ENCODE measurements around the gene STAT5B. TPM values are rescaled to one million over a fixed set of nuclear protein-coding genes. Genes with fewer than 3 reads are reported as not detected.

Gene STAT5B
- total RNA-seq, 1 experiment from 2014 or later = 102 TPM

- DNase-seq (ENCODE audit: low read depth, low spot score) = no peak
- in situ Hi-C loops (cut with HindIII; ENCODE audit: low pct_unique_long_range_greater_than_20kb, low sequenced_read_pairs) (no loop called here), intact Hi-C loops (cut with micrococcal nuclease; ENCODE audit: unreplicated experiment) (no loop called here)
- H3K27me3 ChIP-seq (ENCODE audit: control insufficient read depth, insufficient read depth, low read length) = no peaks in the 10 kb centered on the region
- ATAC-seq = no peak
- peaks cover 32% of the 10 kb centered on the region for H3K4me1 ChIP-seq (ENCODE audit: control insufficient read depth, insufficient read depth, low read length)
- no TSS peak for BruUV-seq (replicated peaks)
- peak overlapping the region; percentile 77 for H3K27ac ChIP-seq (ENCODE audit: low read length)
- ChIA-PET CTCF (no interaction called here), POLR2A (interaction anchor here (0.7 kb wide), 1 partner anchor 36 kb away, joined by 3 read pairs; no protein-coding TSS in a partner anchor)
- H3K4me3 ChIP-seq (ENCODE audit: low read depth in 2 of 2, low read length in 2 of 2) = no peak overlapping the region
- H3K9me3 ChIP-seq (ENCODE audit: control insufficient read depth, insufficient read depth, low read depth, low read length) = no peaks in the 10 kb centered on the region
- no peaks in the 10 kb centered on the region for H3K36me3 ChIP-seq (ENCODE audit: control insufficient read depth, insufficient read depth, low read length)
- no peak for TF ChIP-seq TCF7L2 (IDR thresholded peaks at IDR 0.05; ENCODE audit: low read depth, low read length)
- no peak for TF ChIP-seq REST (IDR thresholded peaks at IDR 0.05; ENCODE audit: insufficient read depth in 1 of 2, low read depth in 2 of 2, low read length in 1 of 2)
- TF ChIP-seq SIN3A (IDR thresholded peaks at IDR 0.05; ENCODE audit: borderline replicate concordance, insufficient read depth, low read depth, low read length) = no peak
- no peak for TF ChIP-seq POLR2AphosphoS5 (IDR thresholded peaks at IDR 0.05; ENCODE audit: low read depth, low read length)
- no peak for TF ChIP-seq CTCF (IDR thresholded peaks at IDR 0.05)
Measured at GRCh38 chr17:42236760-42237159, 39.4 kb downstream of the STAT5B start.

- intact Hi-C loops (cut with micrococcal nuclease; ENCODE audit: unreplicated experiment) (no loop called here), in situ Hi-C loops (cut with HindIII; ENCODE audit: low pct_unique_long_range_greater_than_20kb, low sequenced_read_pairs) (no loop called here)
- POLR2A ChIA-PET = no interaction called here
- ATAC-seq = no peak
- H3K4me1 ChIP-seq (ENCODE audit: control insufficient read depth, insufficient read depth, low read length) = peaks cover 38% of the 10 kb centered on the region
- no peak for DNase-seq (ENCODE audit: low read depth, low spot score)
- no peaks in the 10 kb centered on the region for H3K9me3 ChIP-seq (ENCODE audit: control insufficient read depth, insufficient read depth, low read depth, low read length)
- H3K36me3 ChIP-seq (ENCODE audit: control insufficient read depth, insufficient read depth, low read length) = no peaks in the 10 kb centered on the region
- BruUV-seq (replicated peaks) = no TSS peak
- CTCF ChIA-PET = no interaction called here
- H3K27ac ChIP-seq (ENCODE audit: low read length) = peak overlapping the region; percentile 77
- H3K4me3 ChIP-seq (ENCODE audit: low read depth in 2 of 2, low read length in 2 of 2) = no peak overlapping the region
- H3K27me3 ChIP-seq (ENCODE audit: control insufficient read depth, insufficient read depth, low read length) = no peaks in the 10 kb centered on the region
- TF ChIP-seq CTCF (IDR thresholded peaks at IDR 0.05) (no peak), REST (IDR thresholded peaks at IDR 0.05; ENCODE audit: insufficient read depth in 1 of 2, low read depth in 2 of 2, low read length in 1 of 2) (no peak), SIN3A (IDR thresholded peaks at IDR 0.05; ENCODE audit: borderline replicate concordance, insufficient read depth, low read depth, low read length) (no peak), TCF7L2 (IDR thresholded peaks at IDR 0.05; ENCODE audit: low read depth, low read length) (no peak), POLR2AphosphoS5 (IDR thresholded peaks at IDR 0.05; ENCODE audit: low read depth, low read length) (no peak)
Measured at GRCh38 chr17:42233994-42234393, 42.2 kb downstream of the STAT5B start.
